GM13976 (cell line): Measurements from ENCODE around the gene KCNAB1.

Source experiments
- DNase-seq: peaks from one replicate; pipeline ENCODE4 v3.0.0; 2012; ENCODE audit warnings: low spot score
- CTCF ChIP-seq: IDR thresholded peaks from 2 replicates; pipeline ENCODE4 v1.5.1; 2012; ENCODE audit warnings: borderline replicate concordance, mild to moderate bottlenecking; ENCODE audit not compliant: insufficient read depth; ENCODE audit errors: extremely low read depth, missing control alignments, control extremely low read depth
- in situ Hi-C: fragments of 300-500 bp; cut with MboI; formaldehyde crosslinking; loops from one replicate; pipeline ENCODE4 v1.12.0; 2022; ENCODE audit warnings: low sequenced_read_pairs, mixed read lengths, inconsistent platforms; ENCODE audit not compliant: unreplicated experiment

KCNAB1 gene

GRCh38 chr3:156285626-156286025 lies 165.2 kb downstream of the KCNAB1 start:
- no peak for DNase-seq
- no peak for TF ChIP-seq CTCF
- in situ Hi-C loops: no loop called here

DNA sequence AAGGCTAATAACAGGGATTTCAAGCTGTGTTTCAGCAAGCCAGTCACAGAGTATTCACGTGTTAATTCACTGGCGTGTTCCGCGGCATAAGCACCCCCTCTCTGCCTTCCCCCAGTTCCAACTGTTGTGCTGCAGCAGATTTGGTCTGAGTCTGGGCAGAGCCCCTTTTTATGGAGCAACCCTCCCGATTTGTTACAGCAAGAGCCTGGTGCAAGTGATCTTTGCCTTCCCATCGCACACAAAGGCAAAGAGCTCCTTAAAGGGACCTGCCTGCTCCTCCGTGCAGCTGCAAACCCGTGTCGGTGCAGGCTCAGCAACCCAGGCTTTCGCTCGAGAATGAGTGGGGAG lies 170.5 kb downstream of the KCNAB1 start:
- TF ChIP-seq CTCF: no peak
- in situ Hi-C loops: no loop called here
- no peak for DNase-seq

DNA sequence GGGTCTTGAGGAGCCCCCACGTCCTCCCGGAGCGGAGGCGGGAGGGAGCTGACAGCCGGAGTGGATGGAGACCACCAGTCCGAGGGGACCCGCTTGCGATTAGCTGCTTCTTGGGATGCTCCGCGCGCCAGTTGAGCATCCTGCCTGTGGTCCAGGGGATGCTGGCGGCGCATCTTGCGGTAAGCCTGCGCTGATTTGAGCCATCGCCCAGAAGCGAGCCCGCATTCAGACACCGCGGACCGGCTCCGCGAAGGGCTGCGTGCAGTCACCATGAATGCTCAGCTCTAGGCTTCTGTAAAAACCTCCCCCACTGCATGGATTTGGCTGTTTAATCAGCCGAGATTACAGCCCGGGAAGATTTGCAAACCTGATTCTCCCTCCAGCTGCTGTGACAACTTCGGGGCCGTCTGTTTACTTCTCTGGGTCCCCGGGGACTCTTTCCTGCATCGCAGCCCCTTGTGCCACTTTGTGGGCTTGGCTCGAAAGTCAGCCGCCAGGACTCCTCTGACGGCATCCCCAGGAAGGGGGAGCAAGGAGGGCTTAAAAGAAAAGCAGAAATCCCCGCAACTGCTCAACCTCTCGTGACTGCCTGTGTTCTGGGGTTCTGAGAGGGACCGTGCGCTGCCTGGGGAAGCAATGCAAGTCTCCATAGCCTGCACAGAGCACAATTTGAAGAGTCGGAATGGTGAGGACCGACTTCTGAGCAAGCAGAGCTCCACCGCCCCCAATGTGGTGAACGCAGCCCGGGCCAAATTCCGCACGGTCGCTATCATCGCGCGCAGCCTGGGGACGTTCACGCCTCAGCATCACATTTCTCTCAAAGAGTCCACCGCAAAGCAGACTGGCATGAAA lies 171.1 kb downstream of the KCNAB1 start:
- in situ Hi-C loops: no loop called here
- peak; percentile 43 for DNase-seq

DNA sequence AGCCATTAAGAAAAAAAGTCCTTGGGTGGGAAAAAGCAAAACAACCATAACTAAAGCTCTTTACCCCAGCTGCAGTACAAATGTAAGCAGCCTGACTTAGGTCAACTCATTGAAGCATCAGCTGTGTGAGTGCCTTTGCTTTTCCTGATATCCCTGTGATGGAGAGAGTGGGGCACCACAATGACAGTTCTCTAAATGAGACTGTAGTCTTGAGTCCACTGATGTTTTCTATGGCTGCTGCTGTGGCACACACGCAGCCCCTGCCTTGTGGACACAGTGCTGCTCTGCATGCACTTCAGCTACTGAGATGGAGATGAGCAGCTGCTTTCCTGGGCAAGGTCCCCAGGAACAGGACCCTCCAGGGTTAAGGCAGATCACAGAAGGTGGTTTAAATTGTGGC lies 173.2 kb downstream of the KCNAB1 start:
- in situ Hi-C loops: no loop called here
- no peak for DNase-seq

More for the DNA sequence above, 171.1 kb downstream of the KCNAB1 start:
- no peak for TF ChIP-seq CTCF

DNA sequence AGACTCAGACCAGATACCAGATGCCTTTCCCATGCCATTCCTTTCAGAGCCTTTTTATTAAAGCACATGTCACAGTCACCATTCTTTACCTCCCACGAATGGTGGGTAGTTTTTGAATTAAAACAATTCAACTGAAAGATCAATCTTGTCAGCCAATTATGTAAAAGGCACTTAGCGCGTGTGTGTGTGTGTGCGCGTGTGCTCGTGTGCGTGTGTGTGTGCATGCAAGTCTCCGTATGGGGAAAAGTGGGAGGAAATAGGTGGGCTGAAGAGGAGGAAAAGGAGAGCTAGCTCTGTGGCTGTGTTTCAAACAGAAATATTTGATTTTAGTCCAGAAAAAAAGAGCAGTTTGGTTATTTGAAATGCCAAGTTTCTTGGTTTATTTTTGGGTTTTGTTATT lies 177.2 kb downstream of the KCNAB1 start:
- no peak for TF ChIP-seq CTCF
- in situ Hi-C loops: no loop called here
- DNase-seq: no peak

More for the DNA sequence above, 173.2 kb downstream of the KCNAB1 start:
- TF ChIP-seq CTCF: no peak

DNA sequence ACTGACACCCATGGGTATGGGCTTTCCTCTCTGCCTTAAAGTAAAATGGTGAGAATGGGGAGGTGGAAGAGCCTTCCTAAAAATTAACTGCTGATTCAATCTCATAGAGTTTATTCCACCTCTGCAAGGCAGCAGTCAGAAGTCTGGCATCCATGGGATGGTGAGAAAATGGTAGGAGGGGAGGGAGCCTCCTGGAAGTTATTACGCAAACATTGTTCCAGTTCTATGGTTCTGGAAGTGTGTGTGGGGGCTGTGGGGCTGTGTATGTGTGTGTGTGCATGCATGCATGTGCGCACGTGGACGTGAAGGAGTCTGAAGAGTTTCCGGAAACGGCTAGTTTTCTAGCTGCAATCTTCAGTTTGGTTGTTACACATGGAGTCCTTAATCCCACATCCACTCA lies 177.6 kb downstream of the KCNAB1 start:
- in situ Hi-C loops: no loop called here
- no peak for TF ChIP-seq CTCF
- no peak for DNase-seq
